ENCODE measurements around the gene EDN3.

Gene EDN3

DNA sequence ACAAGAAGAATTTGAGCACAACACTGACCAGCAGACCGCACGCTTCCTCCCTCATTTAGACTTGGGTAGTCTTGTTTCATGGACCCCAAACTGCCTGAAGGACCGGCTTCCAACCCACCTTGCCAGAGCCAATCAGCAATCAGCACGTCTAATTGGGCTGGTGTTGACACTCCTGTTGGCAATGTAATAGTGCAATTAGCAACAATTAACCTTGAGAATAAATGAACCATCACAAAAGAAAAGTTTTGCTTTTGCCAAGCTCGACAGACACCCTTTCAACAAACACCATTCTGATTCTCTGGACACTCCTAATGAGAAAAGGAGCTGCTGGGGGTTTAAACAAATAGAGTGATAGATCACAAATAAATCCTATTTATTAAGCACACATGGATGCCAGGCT lies 61.0 kb downstream of the EDN3 start:
- TF ChIP-seq, protein P1, sequence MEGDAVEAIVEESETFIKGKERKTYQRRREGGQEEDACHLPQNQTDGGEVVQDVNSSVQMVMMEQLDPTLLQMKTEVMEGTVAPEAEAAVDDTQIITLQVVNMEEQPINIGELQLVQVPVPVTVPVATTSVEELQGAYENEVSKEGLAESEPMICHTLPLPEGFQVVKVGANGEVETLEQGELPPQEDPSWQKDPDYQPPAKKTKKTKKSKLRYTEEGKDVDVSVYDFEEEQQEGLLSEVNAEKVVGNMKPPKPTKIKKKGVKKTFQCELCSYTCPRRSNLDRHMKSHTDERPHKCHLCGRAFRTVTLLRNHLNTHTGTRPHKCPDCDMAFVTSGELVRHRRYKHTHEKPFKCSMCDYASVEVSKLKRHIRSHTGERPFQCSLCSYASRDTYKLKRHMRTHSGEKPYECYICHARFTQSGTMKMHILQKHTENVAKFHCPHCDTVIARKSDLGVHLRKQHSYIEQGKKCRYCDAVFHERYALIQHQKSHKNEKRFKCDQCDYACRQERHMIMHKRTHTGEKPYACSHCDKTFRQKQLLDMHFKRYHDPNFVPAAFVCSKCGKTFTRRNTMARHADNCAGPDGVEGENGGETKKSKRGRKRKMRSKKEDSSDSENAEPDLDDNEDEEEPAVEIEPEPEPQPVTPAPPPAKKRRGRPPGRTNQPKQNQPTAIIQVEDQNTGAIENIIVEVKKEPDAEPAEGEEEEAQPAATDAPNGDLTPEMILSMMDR (IDR thresholded peaks at IDR 0.05) = no peak

DNA sequence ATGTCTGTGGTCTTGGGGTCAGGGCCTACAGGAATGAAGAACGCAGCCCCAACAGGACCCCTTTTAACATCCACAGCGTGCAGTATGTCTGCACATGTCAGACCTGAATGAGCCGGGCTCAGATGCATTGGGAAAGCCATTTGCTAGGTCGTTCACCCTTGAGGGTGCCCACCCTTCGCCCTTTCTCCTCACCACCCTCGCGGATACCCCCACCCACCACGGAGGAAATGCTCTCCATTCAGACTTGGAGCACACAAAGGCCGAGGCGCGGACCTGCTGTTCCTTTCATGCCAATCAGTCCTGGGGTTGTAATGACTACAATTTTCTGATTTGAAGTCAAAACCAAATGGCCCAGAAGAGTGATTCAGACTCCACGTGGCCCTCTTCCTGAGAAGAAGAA lies 62.7 kb downstream of the EDN3 start:
- TF ChIP-seq, protein P1 (IDR thresholded peaks at IDR 0.05) = no peak

DNA sequence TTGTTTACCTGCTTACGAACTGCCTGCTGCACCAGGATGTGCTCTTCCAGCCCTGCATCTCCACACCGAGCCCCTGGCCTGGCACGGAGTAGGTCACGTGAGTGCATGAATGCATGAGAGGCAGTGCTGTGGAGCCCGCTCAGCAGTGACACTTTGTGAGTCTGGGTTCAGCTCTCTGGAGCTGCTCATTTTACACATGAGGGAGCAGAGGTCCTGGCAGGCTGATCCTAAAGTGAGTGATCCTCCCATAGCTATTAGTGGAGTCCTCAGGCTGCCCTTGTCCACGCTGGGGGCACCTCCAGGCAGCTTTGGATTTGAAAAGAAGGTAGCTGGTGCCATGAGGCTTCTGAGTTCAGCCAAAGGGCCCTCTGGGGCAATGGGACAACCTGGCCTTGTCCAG lies 64.2 kb downstream of the EDN3 start:
- TF ChIP-seq, protein P1 (IDR thresholded peaks at IDR 0.05) = no peak

GRCh38 chr20:59365611-59366285 lies 65.3 kb downstream of the EDN3 start:
- TF ChIP-seq, protein P1 (IDR thresholded peaks at IDR 0.05) = no peak

GRCh38 chr20:59371431-59371830 lies 71.0 kb downstream of the EDN3 start:
- TF ChIP-seq, protein P1 (IDR thresholded peaks at IDR 0.05) = no peak

GRCh38 chr20:59374261-59374660 lies 73.8 kb downstream of the EDN3 start:
- TF ChIP-seq, protein P1 (IDR thresholded peaks at IDR 0.05) = no peak

DNA sequence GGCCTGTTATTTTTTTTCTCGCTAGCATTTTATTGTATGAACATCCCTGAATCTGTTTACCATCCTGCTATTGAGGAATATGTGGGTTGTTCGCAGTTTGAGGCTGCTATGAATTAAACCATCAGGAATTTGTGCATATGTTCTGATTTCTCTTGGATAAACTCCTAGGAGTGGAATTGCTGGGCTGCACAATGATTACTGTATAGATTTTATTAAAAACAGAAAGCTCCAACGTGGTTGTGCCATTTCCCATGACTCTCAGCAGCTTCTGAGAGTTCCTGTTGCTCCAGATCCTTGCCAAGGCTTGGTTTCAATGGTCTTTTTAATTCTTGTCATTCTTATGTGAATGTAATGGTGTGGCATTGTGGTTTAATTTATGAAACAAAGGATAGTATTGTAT lies 75.1 kb downstream of the EDN3 start:
- TF ChIP-seq, protein P1 (IDR thresholded peaks at IDR 0.05) = no peak

Data from LNCAP (cell line).